HG03521 (cell line): ENCODE measurements around the gene SERPINB12.

Experiments
- ATAC-seq: cut with Tn5 transposase; IDR thresholded peaks from one replicate; pipeline ENCODE4 v1.9.1; 2021; ENCODE audit warnings: mild to moderate bottlenecking, moderate library complexity; ENCODE audit not compliant: unreplicated experiment

SERPINB12 gene

DNA sequence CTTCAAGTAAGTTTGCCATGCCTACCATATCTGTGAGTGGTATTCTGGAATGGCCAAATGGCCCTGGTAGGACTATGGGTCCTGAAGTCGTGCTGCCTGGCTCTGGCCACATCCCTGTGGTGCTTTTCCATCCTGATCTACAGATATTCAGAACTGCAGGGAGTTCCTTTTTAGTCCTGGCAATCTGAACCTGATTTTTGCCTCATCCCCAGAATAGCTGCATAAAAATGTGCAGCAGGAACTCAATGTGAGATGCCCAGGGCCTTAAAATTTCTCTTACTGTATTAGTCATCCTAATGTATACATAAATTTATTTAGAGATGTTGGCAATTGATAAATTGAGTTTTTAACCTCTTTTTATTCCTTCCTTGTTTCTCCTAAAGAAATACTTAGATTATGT, 50.3 kb downstream of the SERPINB12 start:
- ATAC-seq, result no peak

DNA sequence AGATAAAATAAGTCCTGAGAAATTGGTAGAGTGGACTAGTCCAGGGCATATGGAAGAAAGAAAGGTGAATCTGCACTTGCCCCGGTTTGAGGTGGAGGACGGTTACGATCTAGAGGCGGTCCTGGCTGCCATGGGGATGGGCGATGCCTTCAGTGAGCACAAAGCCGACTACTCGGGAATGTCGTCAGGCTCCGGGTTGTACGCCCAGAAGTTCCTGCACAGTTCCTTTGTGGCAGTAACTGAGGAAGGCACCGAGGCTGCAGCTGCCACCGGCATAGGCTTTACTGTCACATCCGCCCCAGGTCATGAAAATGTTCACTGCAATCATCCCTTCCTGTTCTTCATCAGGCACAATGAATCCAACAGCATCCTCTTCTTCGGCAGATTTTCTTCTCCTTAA, 54.8 kb downstream of the SERPINB12 start:
- no peak for ATAC-seq

DNA sequence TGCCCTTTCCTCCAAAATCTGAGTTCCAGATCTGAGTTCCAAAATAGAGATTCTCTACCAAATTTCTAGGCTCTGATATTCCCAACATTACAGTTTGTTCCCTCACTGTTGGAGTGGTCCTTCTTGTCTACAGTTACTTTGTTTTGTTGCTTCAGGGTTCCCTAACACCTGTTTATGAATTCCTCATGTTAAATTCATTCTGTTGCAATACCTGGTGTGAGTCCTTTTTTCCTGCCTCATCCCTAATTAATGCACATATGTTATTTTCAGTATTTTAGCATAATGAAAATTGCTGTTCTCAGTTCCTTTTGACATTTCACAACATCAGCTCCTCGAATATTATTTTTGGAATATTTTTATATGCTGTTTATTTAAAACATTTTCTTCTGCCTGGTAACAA, 61.2 kb downstream of the SERPINB12 start:
- no peak for ATAC-seq

DNA sequence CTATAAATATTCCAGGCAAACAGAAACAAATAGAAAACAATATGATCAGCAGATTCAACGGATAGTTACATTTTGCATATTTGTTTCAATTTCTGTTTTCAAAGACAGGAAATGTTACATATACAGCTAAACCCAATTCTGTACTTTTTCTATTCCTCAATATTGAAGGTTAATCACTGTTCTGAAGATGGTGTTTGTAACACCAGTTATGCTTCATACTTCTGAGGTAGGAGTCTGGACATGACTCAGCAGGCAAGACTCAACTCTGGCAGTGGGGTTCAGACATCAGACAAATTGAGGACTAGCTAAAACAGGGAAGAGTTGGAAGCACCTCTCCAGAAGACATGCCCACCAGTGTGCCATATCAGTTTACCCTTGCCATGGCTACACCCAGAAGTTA, 61.6 kb downstream of the SERPINB12 start:
- ATAC-seq, result peak; percentile 95

DNA sequence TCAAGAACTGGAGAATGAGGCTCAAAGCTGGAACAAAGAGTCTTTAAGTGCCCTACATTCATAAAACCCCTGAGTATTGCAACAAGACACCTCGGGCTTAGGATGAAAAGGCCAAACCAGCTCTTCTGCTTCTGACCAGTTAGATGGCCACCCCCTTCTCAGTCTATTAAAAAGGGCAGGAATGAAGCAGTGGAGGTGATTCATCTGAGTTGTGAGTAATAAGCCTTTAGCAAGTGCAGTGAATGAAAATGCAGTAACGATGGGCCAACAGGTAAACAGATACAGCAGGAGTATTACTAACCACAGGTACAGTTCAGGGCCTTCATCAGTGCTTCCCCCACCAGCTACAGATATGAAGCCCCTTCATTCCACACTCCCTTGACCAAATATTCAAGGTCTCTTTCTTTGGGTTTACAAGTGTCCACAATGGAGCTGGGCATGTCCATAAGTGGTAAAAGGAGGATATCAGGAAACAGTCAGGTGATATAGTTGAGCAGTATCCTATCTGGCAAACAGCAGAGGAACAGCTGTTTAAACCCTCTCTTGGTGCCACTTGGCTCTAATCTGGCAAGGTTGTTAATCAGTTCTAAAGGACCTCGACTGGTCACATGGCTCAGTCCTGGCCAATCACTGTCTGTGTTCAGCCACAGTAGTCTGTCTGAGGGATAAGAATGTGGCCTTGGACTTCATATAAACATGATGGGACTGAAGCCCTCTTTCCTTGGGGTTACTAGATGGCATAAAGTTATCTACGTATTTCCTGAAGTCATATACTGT, 62.8 kb downstream of the SERPINB12 start:
- ATAC-seq, result no peak

DNA sequence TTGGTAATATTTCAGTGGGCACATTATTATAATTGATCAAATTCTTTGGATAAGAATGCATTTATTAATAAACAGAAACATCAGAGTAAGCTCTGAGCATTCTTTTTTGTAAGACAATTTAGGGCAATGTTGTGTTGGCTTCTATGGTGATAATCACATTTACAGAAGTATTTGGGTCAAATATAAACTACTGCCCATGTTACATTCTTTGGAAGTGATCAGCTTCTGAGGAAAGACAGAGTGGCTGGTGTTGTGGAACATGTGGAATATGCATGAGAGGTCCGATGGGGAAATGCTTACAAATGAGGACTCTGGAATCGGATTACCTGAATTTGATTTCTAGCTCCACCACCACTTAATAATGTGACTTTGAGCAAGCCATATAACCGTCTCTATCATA, 64.4 kb downstream of the SERPINB12 start:
- ATAC-seq, result no peak

DNA sequence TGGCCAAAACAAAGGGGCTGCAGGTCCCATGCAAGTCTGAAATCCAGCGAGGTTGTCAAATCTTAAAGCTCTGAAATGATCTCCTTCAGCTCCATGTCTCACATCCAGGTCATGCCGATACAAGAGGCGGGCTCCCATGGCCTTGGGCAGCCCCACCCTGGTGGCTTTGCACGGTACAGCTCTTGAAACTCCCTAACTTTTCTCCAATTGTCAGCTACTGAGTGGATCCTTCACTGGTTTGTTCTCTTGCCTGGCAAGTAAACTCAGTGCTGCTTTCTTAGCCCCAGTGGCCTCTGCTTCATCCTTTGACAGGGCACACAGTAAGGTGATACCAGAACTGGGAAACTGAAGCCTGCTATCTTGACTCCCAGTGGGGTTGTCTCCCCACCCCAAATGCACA, 71.3 kb downstream of the SERPINB12 start:
- no peak for ATAC-seq

DNA sequence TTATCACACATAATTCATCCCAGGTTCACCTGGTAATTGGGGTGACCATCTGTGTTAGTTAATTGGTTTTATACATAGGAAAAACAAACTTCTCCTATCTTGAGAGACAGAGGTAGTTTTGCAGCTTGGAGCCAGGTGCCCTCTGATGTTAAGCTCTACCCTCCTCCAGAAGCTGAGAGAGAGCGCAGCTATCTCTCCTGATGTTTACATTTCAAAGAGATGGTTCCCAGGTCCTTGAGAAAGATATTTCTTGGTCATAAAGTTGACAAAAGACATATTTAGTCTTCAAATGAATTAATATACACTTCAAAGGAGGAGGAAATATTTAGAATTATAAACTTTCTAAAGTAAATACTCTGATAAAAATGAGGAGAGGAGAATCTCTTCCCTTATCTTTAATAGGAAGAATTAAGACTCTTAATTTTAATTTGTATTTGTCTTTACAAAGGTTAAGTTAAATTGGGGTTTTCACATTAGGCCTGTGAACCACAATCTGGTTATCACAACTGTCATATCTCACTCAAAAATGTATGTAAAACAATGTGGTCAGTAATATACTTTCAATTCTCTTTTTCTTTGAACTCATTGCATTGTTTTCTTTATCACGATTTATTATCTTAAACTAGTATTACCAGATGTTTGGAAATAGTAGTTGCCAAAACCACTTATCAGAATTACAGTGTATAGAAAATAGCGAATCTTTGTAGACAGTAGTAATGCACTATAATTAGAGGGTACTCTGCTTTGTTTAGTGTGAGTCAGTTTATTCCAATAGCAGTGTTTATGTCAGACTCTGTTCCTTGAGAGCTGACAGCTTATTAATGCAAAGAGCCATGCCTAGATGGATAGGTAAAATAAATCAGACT, 75.1 kb downstream of the SERPINB12 start:
- peak; percentile 91 for ATAC-seq

DNA sequence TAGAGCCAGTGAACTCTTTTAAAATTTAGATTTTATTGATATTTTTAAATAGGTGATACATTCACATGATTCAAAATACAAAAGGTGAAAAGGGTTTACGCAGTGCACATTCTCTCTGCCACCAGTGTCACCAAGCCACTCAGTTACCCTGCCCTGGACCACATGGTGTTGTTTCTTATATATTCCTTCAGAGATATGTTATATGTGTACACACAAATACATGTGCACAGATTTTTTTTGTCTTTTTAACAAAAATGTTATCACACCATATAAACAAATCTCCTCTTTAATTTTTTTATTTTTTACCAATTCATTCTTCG, 75.7 kb downstream of the SERPINB12 start:
- no peak for ATAC-seq
